ENCODE measurements around the gene TWIST2. TPM values are rescaled to one million over a fixed set of nuclear protein-coding genes. Genes with fewer than 3 reads are reported as not detected.
A peak's percentile ranks its signal among the peaks of the same experiment; 100 is the strongest.

The TWIST2 gene
- polyA plus RNA-seq, 1 of the 3 experiments (the other 2 are of a cell fraction): 19.5 TPM

DNA sequence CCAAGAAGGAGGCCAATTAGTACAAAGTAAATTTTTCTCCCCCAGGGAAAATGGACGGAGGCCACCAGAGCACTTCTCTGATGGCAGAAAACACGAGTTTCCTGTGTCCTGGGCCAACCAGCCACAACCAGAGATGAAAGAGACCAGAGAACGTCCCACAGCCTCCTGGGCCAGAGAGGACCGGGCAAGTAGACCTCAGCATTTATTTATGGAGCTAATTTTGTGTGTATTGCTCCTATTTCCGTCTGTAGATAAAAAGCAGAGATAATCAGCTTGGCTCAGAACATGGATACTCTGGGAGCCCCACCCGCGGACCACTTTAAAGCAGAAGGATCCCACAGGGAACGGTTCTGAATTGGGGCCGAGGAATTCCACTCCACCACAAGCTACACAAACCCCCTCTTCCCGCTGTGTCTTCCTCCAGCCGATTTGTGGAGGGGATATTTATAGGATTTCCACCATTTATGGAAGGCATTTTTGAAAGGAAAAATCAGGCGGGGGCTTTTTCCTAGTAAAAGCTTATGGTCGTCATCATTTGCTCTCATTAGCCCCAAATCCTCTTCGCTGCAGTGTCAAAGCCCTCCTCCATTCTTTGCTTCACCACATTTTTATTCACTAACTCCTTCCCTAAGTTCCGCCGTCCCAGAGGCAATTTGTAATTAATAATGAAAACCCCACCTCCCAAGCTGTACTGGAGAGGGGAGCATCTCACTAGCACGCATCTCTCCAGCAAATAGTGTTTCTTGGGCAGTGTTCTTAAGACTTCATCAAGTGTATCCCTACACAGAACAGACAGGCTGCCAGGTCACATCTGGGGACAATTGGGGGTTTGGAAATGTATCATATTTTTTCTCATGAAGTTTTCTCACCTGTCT, 43.7 kb upstream of the TWIST2 start:
- H3K79me2 ChIP-seq (ENCODE audit: insufficient read depth): no peaks in the 10 kb centered on the region
- H3K9me2 ChIP-seq: no peaks in the 10 kb centered on the region
- no peak overlapping the region for H3K27ac ChIP-seq (ENCODE audit: low read depth in 2 of 2, low read length in 1 of 2)
- H3K4me1 ChIP-seq (ENCODE audit: control insufficient read depth in 1 of 2, insufficient read depth in 2 of 2, low read depth in 1 of 2, low read length in 1 of 2): peaks cover 0 to 8% of the 10 kb centered on the region in 2 experiments; a peak in 1 of 4 replicates
- H2AFZ ChIP-seq (ENCODE audit: low read depth): no peak overlapping the region
- ChIA-PET CTCF (interaction anchor here (0.9 to 6.2 kb wide), 5 partner anchors 9 to 275 kb away, joined by 3 to 34 read pairs (median 3); no protein-coding TSS in a partner anchor), POLR2A (no interaction called here)
- H4K20me1 ChIP-seq (ENCODE audit: insufficient read depth): no peaks in the 10 kb centered on the region
- H3F3A ChIP-seq (replicated peaks; ENCODE audit: insufficient read depth): no peaks in the 10 kb centered on the region
- H3K36me3 ChIP-seq (replicated peaks in 1 of 2; ENCODE audit: control insufficient read depth in 1 of 2, insufficient read depth in 2 of 2, low read length in 1 of 2): no peaks in the 10 kb centered on the region
- DNase-seq: peak; percentile 29
- H3K9me3 ChIP-seq: no peaks in the 10 kb centered on the region
- H3K4me2 ChIP-seq: no peak overlapping the region
- H3K4me3 ChIP-seq (ENCODE audit: low read depth in 2 of 2, low read length in 1 of 2): no peak overlapping the region
- 43% methylated on average over 15 of the region's 17 CpGs for WGBS (ENCODE audit: low lambda C conversion rate)
- TF ChIP-seq NFIC (IDR thresholded peaks at IDR 0.05; ENCODE audit: borderline replicate concordance) (no peak), CHD2 (IDR thresholded peaks at IDR 0.05; ENCODE audit: low read length, partially characterized antibody) (no peak), RFX5 (IDR thresholded peaks at IDR 0.05; ENCODE audit: low read length) (no peak), TCF12 (IDR thresholded peaks at IDR 0.05) (no peak), YY1 (IDR thresholded peaks at IDR 0.05; ENCODE audit: low read depth) (no peak), RXRA (IDR thresholded peaks at IDR 0.05; ENCODE audit: borderline replicate concordance, low read depth) (no peak), JUND (IDR thresholded peaks at IDR 0.05) (no peak), EZH2phosphoT487 (IDR thresholded peaks at IDR 0.05; ENCODE audit: borderline replicate concordance, low read depth) (no peak), NRF1 (IDR thresholded peaks at IDR 0.05; ENCODE audit: low read depth, low read length) (no peak), RCOR1 (IDR thresholded peaks at IDR 0.05; ENCODE audit: low read length) (no peak), TEAD4 (IDR thresholded peaks at IDR 0.05; ENCODE audit: borderline replicate concordance, insufficient read depth) (no peak)
- TF ChIP-seq, protein P1, sequence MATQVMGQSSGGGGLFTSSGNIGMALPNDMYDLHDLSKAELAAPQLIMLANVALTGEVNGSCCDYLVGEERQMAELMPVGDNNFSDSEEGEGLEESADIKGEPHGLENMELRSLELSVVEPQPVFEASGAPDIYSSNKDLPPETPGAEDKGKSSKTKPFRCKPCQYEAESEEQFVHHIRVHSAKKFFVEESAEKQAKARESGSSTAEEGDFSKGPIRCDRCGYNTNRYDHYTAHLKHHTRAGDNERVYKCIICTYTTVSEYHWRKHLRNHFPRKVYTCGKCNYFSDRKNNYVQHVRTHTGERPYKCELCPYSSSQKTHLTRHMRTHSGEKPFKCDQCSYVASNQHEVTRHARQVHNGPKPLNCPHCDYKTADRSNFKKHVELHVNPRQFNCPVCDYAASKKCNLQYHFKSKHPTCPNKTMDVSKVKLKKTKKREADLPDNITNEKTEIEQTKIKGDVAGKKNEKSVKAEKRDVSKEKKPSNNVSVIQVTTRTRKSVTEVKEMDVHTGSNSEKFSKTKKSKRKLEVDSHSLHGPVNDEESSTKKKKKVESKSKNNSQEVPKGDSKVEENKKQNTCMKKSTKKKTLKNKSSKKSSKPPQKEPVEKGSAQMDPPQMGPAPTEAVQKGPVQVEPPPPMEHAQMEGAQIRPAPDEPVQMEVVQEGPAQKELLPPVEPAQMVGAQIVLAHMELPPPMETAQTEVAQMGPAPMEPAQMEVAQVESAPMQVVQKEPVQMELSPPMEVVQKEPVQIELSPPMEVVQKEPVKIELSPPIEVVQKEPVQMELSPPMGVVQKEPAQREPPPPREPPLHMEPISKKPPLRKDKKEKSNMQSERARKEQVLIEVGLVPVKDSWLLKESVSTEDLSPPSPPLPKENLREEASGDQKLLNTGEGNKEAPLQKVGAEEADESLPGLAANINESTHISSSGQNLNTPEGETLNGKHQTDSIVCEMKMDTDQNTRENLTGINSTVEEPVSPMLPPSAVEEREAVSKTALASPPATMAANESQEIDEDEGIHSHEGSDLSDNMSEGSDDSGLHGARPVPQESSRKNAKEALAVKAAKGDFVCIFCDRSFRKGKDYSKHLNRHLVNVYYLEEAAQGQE (IDR thresholded peaks at IDR 0.05; ENCODE audit: low read depth, low read length): no peak
- TF ChIP-seq, protein P2, sequence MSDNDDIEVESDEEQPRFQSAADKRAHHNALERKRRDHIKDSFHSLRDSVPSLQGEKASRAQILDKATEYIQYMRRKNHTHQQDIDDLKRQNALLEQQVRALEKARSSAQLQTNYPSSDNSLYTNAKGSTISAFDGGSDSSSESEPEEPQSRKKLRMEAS (IDR thresholded peaks at IDR 0.05; ENCODE audit: low read depth): no peak
- TF ChIP-seq, protein P3, sequence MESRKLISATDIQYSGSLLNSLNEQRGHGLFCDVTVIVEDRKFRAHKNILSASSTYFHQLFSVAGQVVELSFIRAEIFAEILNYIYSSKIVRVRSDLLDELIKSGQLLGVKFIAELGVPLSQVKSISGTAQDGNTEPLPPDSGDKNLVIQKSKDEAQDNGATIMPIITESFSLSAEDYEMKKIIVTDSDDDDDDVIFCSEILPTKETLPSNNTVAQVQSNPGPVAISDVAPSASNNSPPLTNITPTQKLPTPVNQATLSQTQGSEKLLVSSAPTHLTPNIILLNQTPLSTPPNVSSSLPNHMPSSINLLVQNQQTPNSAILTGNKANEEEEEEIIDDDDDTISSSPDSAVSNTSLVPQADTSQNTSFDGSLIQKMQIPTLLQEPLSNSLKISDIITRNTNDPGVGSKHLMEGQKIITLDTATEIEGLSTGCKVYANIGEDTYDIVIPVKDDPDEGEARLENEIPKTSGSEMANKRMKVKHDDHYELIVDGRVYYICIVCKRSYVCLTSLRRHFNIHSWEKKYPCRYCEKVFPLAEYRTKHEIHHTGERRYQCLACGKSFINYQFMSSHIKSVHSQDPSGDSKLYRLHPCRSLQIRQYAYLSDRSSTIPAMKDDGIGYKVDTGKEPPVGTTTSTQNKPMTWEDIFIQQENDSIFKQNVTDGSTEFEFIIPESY (IDR thresholded peaks at IDR 0.05; ENCODE audit: borderline replicate concordance, low read depth): no peak
- no peak overlapping the region for H3K9ac ChIP-seq
- no peaks in the 10 kb centered on the region for H3K27me3 ChIP-seq (ENCODE audit: insufficient read depth)
